Epithelial cell of esophagus (primary cell): Measurements from ENCODE around the gene EEFSEC.

Experiments
- DNase-seq: peaks from one replicate; pipeline ENCODE4 v3.0.0; 2010; ENCODE audit warnings: low read depth
- H3K4me3 ChIP-seq: 2 replicates; pipeline ENCODE4 v1.5.1; 2011; ENCODE audit warnings: mild to moderate bottlenecking, low read length, control low read depth
- CTCF ChIP-seq: IDR thresholded peaks from 2 replicates; pipeline ENCODE4 v1.5.1; 2011; ENCODE audit warnings: low read depth, mild to moderate bottlenecking, low read length, control low read depth, inconsistent platforms; ENCODE audit not compliant: insufficient read depth; ENCODE audit errors: missing control alignments

EEFSEC gene

GRCh38 chr3:128383316-128384235 is 230.3 kb downstream of the EEFSEC start:
- no peak for TF ChIP-seq CTCF
- H3K4me3 ChIP-seq, result no peak overlapping the region
- DNase-seq, result peak; percentile 79

- DNase-seq, result no peak
- H3K4me3 ChIP-seq, result no peak overlapping the region
- TF ChIP-seq CTCF, result no peak
Observed at GRCh38 chr3:128385080-128385832, 232.0 kb downstream of the EEFSEC start.

GRCh38 chr3:128388932-128389331 is 235.7 kb downstream of the EEFSEC start:
- TF ChIP-seq CTCF, result no peak

GRCh38 chr3:128390867-128391266 is 237.6 kb downstream of the EEFSEC start:
- no peak overlapping the region for H3K4me3 ChIP-seq
- no peak for DNase-seq
- no peak for TF ChIP-seq CTCF

More at GRCh38 chr3:128388932-128389331, 235.7 kb downstream of the EEFSEC start:
- no peak for DNase-seq
- no peak overlapping the region for H3K4me3 ChIP-seq

- no peak for DNase-seq
- no peak for TF ChIP-seq CTCF
- no peak overlapping the region for H3K4me3 ChIP-seq
Observed at GRCh38 chr3:128392021-128392420, 238.7 kb downstream of the EEFSEC start.

- TF ChIP-seq CTCF, result no peak
- no peak overlapping the region for H3K4me3 ChIP-seq
- no peak for DNase-seq
Observed at GRCh38 chr3:128392818-128393544, 239.7 kb downstream of the EEFSEC start.
